Activated T-helper 2 cell treated with anti-CD3 and anti-CD28 coated beads, Interferon-gamma antibody, Interleukin-2, Interleukin-4, amounts not matched to agents 10 μg/mL and 5 μg/mL and 100 μg/mL, durations not matched to agents 14 hours and 24 hours and 36 hours (primary cell): ENCODE measurements around the gene PRDM1. TPM values are rescaled to one million over a fixed set of nuclear protein-coding genes. Genes with fewer than 3 reads are reported as not detected.

Experiments used
- DNase-seq: peaks from one replicate; pipeline ENCODE4 v3.0.0; 2021; ENCODE audit warnings: low spot score
- H3K27ac Mint-ChIP-seq: one replicate; pipeline ENCODE4 v1.8.0; 2021; ENCODE audit warnings: mixed read lengths
- H3K27me3 Mint-ChIP-seq: one replicate; pipeline ENCODE4 v1.8.0; 2021; ENCODE audit warnings: low read depth, mixed read lengths
- H3K36me3 Mint-ChIP-seq: one replicate; pipeline ENCODE4 v1.8.0; 2021; ENCODE audit warnings: low read depth, mixed read lengths
- H3K4me1 Mint-ChIP-seq: one replicate; pipeline ENCODE4 v1.8.0; 2021; ENCODE audit warnings: low read depth, mixed read lengths
- H3K4me3 Mint-ChIP-seq: one replicate; pipeline ENCODE4 v1.8.0; 2021; ENCODE audit warnings: low read depth, mild to moderate bottlenecking, moderate library complexity, mixed read lengths
- H3K9me3 Mint-ChIP-seq: one replicate; pipeline ENCODE4 v1.8.0; 2021; ENCODE audit warnings: mixed read lengths
- intact Hi-C: fragments of 100-400 bp; cut with micrococcal nuclease; formaldehyde crosslinking; loops from one replicate; pipeline ENCODE4 v1.15.1; 2023
- total RNA-seq: library from RNA; stranded (reverse); gene quantifications from 2 replicates; pipeline ENCODE4 v1.2.3, GENCODE V29; 2022

PRDM1 gene
- total RNA-seq, 1 donor from 2014 or later: 52.3 TPM

DNA sequence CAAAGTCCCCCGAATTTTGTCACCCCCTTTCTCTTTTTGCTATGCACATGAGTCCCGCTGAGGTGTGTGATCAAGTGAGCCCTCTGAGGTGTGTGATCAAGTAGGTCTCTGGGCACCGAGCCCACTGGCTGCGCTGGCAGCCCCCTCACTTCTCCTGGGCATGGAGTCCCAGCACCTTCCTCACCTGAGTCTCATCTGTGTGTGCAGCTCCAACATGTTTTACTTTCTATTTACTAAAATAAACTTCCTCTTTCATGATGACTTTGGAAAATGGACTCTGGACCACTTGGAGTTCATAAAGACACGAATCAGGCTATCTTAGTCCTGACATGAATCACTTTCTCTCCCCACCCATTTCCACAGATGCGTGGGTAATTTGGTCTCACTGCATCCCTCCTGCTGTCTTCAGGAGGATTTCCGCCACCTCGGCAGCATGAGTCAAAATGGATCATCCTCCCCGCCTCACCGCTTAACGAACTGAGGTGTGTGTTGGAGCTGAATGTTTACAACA lies 39.8 kb downstream of the PRDM1 start:
- H3K4me3 Mint-ChIP-seq: peak overlapping the region; percentile 4
- no peaks in the 10 kb centered on the region for H3K9me3 Mint-ChIP-seq
- peak overlapping the region; percentile 88 for H3K27ac Mint-ChIP-seq
- H3K27me3 Mint-ChIP-seq: no peaks in the 10 kb centered on the region
- intact Hi-C loops: loop anchor here (1.0 kb wide), 2 partner anchors 9 to 38 kb away; no protein-coding TSS in a partner anchor
- no peak for DNase-seq
- H3K36me3 Mint-ChIP-seq: peaks cover 4% of the 10 kb centered on the region
- H3K4me1 Mint-ChIP-seq: peaks cover 62% of the 10 kb centered on the region

DNA sequence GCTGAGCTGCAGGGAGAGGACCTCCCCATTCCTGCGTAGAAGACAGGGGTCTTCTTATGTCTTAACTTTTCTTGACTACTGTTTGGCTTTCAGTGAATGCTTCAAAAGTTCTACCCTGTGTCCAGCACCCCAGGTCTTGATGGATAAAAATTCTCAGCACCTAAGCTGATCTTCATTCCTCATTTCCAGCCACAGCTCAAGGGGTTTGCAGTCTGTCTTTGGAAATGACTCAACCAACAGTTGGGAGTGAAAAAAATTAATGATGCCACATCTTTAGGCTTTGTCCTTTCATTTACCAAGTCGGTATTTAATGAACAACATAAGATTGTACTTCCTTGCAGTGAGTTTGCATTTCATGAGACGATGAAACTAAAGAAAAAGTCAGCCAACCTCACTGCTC lies 40.3 kb downstream of the PRDM1 start:
- no peaks in the 10 kb centered on the region for H3K9me3 Mint-ChIP-seq
- DNase-seq: no peak
- peak overlapping the region; percentile 88 for H3K27ac Mint-ChIP-seq
- peaks cover 4% of the 10 kb centered on the region for H3K36me3 Mint-ChIP-seq
- intact Hi-C loops: loop anchor here (1.0 kb wide), 2 partner anchors 9 to 38 kb away; no protein-coding TSS in a partner anchor
- H3K4me3 Mint-ChIP-seq: peak overlapping the region; percentile 4
- H3K4me1 Mint-ChIP-seq: peaks cover 58% of the 10 kb centered on the region
- no peaks in the 10 kb centered on the region for H3K27me3 Mint-ChIP-seq

DNA sequence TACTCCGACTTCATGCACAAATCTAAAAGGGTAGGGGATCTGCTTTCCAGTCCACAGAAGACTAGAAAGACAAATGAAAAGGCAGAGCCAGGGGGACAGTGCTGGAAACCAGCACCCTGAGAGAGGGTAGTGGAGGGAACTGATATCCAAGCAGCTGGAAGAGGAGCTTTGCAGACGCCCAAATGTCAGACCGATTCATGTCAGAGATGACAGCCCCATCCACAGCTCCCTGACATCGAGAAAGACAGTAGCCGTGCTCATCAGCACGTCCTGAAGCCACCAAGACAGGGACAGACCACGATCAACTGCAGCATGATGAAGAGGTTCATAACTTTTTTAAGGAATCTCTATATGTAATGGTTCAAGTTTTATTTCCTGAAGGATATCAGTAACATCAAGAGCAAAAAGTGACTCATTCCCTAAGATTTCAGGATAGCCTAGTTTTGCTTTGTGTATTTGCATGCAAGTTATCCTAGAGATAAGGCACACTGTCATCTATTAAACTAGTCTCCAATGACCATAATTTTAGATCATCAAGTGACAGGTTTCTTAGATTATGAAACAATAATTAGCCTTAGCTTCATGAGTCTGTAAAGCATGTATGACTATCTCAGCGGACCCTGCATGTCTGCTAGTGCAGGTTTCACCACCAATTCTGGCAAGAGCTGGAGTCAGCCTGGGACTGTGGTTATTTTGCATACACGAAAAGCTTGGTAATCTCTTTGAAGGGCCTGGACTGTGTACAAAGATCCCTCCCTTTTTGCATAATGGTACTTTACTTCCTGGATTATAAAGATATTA lies 43.0 kb downstream of the PRDM1 start:
- intact Hi-C loops: no loop called here
- H3K36me3 Mint-ChIP-seq: no peaks in the 10 kb centered on the region
- no peak for DNase-seq
- no peaks in the 10 kb centered on the region for H3K27me3 Mint-ChIP-seq
- no peaks in the 10 kb centered on the region for H3K9me3 Mint-ChIP-seq
- H3K4me1 Mint-ChIP-seq: peaks cover 39% of the 10 kb centered on the region
- no peak overlapping the region for H3K27ac Mint-ChIP-seq
- no peak overlapping the region for H3K4me3 Mint-ChIP-seq

DNA sequence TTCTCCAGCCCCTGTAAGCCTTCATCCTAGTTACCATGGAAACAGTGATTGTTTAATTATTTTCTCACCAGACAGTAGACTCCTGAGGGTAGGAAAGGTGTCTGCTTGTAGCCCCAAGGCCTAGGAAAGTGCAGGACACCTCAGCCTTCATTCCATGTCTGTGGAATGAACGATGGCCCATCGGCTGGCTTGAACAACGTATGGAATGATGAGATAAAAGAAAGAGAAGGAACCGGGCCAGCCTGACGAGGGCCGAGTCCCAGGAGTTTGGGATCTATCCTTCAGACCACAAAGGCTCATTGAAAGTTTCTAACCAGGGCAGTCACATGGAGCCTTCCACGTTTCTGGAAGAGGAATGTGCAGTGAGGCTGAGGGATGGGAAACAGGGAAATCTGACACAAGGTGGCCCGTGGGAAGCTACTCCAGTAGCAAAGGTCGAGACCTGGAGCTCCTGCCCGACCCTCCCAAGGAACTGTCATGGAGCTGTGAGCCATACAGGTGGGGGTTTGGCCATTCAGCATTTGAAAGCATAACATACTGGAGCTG lies 46.1 kb downstream of the PRDM1 start:
- H3K27ac Mint-ChIP-seq: no peak overlapping the region
- H3K4me1 Mint-ChIP-seq: peaks cover 30% of the 10 kb centered on the region
- intact Hi-C loops: no loop called here
- DNase-seq: no peak
- H3K9me3 Mint-ChIP-seq: no peaks in the 10 kb centered on the region
- no peaks in the 10 kb centered on the region for H3K27me3 Mint-ChIP-seq
- H3K4me3 Mint-ChIP-seq: no peak overlapping the region
- H3K36me3 Mint-ChIP-seq: no peaks in the 10 kb centered on the region

DNA sequence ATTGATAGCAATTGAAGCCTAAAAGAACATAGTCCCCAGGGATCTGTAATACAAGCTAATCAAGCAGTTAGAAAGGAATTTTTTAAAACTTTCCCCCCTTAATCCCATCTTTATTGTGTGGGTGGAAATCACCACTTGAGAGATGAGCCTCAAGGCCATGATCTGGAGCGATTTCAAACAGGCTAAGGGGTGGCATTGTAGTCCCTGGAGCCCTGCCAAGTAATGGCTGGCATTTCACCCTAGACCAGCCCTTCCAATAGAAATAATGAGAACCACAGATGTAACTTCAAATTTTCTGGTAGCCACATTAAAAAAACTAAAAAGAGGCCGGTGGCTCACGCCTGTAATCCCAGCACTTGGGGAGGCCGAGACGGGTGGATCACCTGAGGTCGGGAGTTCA lies 46.9 kb downstream of the PRDM1 start:
- Mint-ChIP-seq H3K4me3 (no peak overlapping the region), H3K27me3 (no peaks in the 10 kb centered on the region), H3K9me3 (no peaks in the 10 kb centered on the region), H3K27ac (no peak overlapping the region), H3K36me3 (no peaks in the 10 kb centered on the region), H3K4me1 (peaks cover 33% of the 10 kb centered on the region)
- DNase-seq: no peak
- intact Hi-C loops: no loop called here

DNA sequence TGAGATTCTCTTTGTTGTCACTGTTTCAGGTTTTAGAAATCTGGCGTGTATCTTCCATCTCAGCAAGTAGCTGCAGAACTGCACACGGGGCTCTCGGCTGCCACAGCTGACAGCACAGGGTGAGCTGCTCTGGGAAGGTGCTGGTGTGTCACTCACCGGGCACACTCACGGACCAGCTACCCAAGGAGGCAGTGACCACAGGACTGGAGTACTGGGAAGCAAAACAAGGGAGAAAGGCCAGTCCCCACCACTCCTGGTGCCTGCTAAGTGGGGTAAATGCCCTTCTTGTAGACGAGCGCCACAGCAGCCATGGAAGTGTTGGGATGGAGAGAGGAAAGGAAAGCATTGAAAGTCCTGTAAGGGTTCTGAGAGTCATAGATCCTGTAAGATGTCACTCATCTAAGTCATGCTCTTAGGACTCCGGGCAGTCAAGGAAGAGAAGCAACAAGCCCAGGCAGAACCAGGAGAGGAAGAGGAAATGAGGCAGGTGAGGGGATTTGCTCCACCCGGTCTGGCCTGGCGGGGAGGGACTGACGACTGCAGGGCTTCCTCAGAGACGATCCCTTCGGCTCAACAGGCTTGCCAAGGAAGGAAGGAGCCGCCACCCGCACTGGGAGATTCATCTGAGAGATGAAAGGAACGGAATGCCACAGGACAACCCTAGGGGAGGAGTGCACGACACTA lies 48.1 kb downstream of the PRDM1 start:
- no peaks in the 10 kb centered on the region for H3K36me3 Mint-ChIP-seq

DNA sequence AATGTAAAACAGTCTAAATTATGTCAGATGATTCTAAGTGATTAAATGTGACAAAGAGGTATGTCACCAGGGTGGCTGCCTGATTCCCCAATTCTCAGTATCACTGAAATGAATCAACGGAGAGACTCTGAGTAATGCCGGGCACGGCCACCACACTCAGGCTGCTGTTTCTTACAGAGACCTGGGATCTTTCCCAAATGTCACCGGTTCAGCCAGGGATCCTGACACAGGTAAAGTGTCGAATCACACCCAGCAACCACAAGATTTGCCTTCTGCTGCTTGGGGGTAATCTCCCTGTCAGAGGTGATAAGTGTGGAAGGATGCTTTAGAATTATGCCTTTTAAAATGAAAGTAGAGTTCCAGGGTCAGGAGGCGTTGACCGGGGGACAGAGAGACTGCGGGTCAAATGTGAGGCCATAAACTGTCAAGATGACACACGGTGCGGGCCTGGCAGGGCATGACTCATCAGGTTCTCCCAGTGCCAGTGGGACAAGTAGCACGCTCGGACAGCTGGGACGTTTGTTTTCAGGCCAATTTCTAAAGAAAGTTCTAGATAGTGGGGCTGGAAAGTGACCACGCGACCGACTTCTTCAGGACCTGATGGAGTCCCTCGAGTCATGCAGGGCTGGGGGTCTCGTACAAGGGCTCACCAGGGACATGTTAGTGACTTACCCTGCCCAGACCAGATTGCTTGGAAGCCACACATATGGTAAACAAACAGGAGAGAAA lies 48.9 kb downstream of the PRDM1 start:
- H3K27me3 Mint-ChIP-seq: no peaks in the 10 kb centered on the region
- no peaks in the 10 kb centered on the region for H3K9me3 Mint-ChIP-seq
- H3K4me3 Mint-ChIP-seq: no peak overlapping the region
- DNase-seq: no peak
- H3K4me1 Mint-ChIP-seq: peaks cover 29% of the 10 kb centered on the region
- H3K36me3 Mint-ChIP-seq: no peaks in the 10 kb centered on the region
- intact Hi-C loops: no loop called here
- no peak overlapping the region for H3K27ac Mint-ChIP-seq

More for the DNA sequence above, 48.1 kb downstream of the PRDM1 start:
- Mint-ChIP-seq H3K27me3 (no peaks in the 10 kb centered on the region), H3K27ac (peak overlapping the region; percentile 19), H3K4me3 (no peak overlapping the region), H3K9me3 (no peaks in the 10 kb centered on the region), H3K4me1 (peaks cover 32% of the 10 kb centered on the region)
- DNase-seq: no peak
- intact Hi-C loops: no loop called here

DNA sequence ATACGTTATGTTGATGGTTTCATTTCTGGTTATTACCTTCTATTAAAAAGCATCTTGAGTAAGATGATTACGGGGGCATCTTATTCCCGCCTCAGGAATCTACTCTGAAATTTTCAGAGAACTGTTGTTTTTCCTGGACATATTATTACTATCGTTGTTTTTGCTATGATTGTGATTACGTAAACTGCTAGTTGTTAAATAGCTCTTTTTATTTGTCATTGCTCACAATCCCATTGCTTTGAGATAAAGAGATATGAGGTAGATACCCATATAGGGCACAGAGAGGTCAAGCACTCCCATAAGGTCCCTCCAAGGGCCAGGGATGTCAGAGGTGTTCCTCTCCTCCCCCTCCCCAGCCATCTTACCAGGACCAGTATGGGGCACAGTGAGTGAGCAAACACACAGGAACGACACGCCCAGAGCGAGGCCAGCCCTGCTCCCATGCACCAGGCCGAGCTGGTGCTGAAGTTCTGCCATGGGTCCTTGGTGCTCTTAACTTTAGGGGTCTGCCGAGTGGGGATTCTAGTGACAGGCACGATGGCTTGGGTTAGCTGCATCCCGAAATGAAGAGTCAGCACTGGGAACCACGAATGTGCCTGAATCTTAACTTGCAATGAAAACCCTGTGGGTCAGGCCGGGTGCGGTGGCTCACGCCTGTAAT lies 49.9 kb downstream of the PRDM1 start:
- Mint-ChIP-seq H3K4me3 (no peak overlapping the region), H3K27me3 (no peaks in the 10 kb centered on the region), H3K9me3 (no peaks in the 10 kb centered on the region), H3K27ac (no peak overlapping the region), H3K4me1 (peaks cover 31% of the 10 kb centered on the region), H3K36me3 (no peaks in the 10 kb centered on the region)
- intact Hi-C loops: no loop called here
- DNase-seq: no peak

DNA sequence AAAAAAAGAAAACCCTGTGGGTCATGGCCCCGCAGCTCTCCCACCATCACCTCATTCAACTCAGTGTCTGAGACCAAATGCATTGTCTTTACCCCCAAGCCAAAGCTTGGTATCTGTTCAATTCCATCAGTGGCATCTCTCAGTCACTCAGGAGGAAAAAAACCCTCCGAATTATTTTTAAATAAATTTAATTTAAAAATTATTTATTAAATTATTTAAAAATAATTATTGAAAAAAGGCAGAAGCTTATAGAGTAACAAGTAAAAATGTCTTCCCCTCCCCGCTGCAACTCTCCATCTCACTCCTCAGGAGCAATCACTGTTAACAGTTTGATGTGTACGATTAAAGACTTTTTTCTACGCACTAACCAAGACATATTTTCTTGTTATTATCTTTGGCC lies 50.7 kb downstream of the PRDM1 start:
- Mint-ChIP-seq H3K27ac (no peak overlapping the region), H3K4me3 (no peak overlapping the region), H3K27me3 (no peaks in the 10 kb centered on the region), H3K9me3 (no peaks in the 10 kb centered on the region), H3K4me1 (peaks cover 39% of the 10 kb centered on the region), H3K36me3 (no peaks in the 10 kb centered on the region)
- DNase-seq: no peak
- intact Hi-C loops: no loop called here

DNA sequence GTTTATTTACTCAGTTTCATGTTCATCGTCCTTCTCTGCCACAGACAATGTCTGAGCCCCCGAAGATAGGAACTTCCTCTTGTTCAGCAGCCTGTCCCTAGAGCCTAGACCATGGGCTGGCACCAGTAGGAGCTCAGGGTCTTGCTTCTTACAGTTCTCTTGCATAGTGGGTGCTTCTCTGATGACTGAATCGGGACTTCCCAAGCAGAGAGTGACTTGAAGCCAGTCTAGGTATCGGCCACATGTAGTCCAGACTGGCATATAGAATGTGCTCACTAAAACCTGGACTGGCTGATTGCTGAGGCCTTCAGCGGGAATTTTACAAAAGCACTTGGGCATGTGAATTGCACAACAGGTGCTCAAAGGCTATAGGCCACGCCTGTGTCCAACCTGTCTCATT lies 52.0 kb downstream of the PRDM1 start:
- intact Hi-C loops: no loop called here
- H3K36me3 Mint-ChIP-seq: no peaks in the 10 kb centered on the region
- peaks cover 52% of the 10 kb centered on the region for H3K4me1 Mint-ChIP-seq
- H3K4me3 Mint-ChIP-seq: no peak overlapping the region
- no peak for DNase-seq
- H3K9me3 Mint-ChIP-seq: no peaks in the 10 kb centered on the region
- no peaks in the 10 kb centered on the region for H3K27me3 Mint-ChIP-seq
- H3K27ac Mint-ChIP-seq: no peak overlapping the region

DNA sequence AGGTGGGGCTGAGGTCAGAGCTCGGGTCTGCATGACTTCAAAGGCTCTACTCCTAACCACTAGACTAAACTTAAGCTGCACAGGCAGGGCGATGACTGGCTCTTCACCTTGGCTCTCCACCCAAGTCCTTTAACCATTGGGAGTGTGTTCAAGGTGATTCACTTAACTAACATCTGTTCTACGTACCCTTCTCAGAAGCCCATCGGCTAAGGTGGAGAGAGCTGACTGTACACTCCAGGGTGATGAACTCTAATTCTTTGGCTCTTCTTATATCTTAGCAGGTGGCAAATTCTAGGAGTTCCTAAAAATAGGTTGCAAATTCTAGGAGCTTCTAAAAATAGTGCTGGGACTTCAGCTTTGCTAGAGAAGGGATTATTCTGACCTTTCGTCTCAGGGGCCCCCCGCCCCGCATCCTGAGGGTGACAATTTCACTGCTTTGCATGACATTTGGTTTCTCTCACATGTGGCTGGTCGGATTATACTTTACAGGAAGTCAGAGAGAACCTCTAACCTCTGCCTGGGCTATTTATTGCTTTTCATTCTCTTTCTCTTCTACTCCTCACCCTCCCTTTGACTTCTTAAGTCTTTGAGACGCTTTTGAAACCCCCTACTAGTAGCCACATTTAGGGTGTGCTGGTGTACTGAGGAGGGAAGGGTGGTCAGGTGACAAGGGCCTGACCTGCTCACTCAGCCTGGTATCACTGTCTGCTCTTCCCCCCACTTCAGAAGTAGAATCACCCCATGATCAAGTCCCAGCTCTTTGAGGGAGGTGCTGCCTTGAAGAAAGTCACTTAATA lies 55.5 kb downstream of the PRDM1 start:
- peaks cover 63% of the 10 kb centered on the region for H3K4me1 Mint-ChIP-seq
- DNase-seq: peak; percentile 35
- H3K27ac Mint-ChIP-seq: peak overlapping the region; percentile 98
- H3K27me3 Mint-ChIP-seq: no peaks in the 10 kb centered on the region
- intact Hi-C loops: loop anchor here (1.0 kb wide), 5 partner anchors 23 to 45 kb away; no protein-coding TSS in a partner anchor
- peak overlapping the region; percentile 55 for H3K4me3 Mint-ChIP-seq
- no peaks in the 10 kb centered on the region for H3K36me3 Mint-ChIP-seq
- no peaks in the 10 kb centered on the region for H3K9me3 Mint-ChIP-seq
